Middle frontal gyrus (tissue), 1 donor: ENCODE data around the gene WDR62.

Source experiments
- DNase-seq: peaks from one replicate; pipeline ENCODE4 v3.0.0-alpha.2; 2015; ENCODE audit warnings: low spot score; ENCODE audit errors: extremely low spot score

WDR62 gene

GRCh38 chr19:36139473-36140303, 85.0 kb downstream of the WDR62 start, which contains the start of gene CAPNS1:
Gene CAPNS1, plus strand, starts transcription at chr19:36140066. Its CDS starts 946 bp downstream, at chr19:36141012.
- DNase-seq, result peak; percentile 96

- DNase-seq, result no peak
These were observed 85.8 kb downstream of the WDR62 start for GRCh38 chr19:36140304-36141038.

GRCh38 chr19:36141039-36141927, 86.6 kb downstream of the WDR62 start:
- peak; percentile 42 for DNase-seq

- DNase-seq, result no peak
These were observed 87.3 kb downstream of the WDR62 start for GRCh38 chr19:36142046-36142445.

GRCh38 chr19:36142496-36142895, 87.8 kb downstream of the WDR62 start:
- DNase-seq, result no peak

GRCh38 chr19:36144624-36145023, 89.9 kb downstream of the WDR62 start:
- DNase-seq, result no peak

- DNase-seq, result no peak
These were observed 95.1 kb downstream of the WDR62 start for GRCh38 chr19:36149673-36150406.

- no peak for DNase-seq
These were observed 95.9 kb downstream of the WDR62 start for GRCh38 chr19:36150586-36150985.

GRCh38 chr19:36151144-36152018, 96.7 kb downstream of the WDR62 start:
- no peak for DNase-seq

GRCh38 chr19:36152019-36152351, 97.3 kb downstream of the WDR62 start:
- DNase-seq, result no peak

- DNase-seq, result no peak
These were observed 97.8 kb downstream of the WDR62 start, which contains the start of gene COX7A1 for GRCh38 chr19:36152352-36153091. Gene COX7A1, minus strand, starts transcription at chr19:36152447. Its CDS starts 40 bp downstream, at chr19:36152407.

GRCh38 chr19:36153126-36153525, 98.4 kb downstream of the WDR62 start:
- DNase-seq, result no peak
